ENCODE results near the gene GMFB.
"Not testable (repeated sequence)": the region's sequence is repeated elsewhere in the genome, so short reads cannot be mapped to it uniquely, and the experiment has no call there.

The GMFB gene

DNA sequence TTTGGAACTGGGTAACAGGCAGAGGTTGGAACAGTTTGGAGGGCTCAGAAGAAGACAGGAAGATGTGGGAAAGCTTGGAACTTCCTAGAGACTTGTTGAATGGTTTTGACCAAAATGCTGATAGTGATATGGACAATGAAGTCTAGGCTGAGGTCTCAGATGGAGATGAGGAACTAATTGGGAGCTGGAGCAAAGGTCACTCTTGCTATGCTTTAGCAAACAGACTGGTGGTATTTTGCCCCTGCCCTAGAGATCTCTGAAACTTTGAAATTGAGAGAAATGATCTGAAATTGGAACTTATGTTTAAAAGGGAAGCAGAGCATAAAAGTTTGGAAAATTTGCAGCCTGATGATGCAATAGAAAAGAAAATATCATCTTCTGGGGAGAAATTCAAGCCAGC lies 30.2 kb downstream of the GMFB start:
- not testable (repeated sequence) for DNase-seq (ENCODE audit: low read depth in 3 of 3)

DNA sequence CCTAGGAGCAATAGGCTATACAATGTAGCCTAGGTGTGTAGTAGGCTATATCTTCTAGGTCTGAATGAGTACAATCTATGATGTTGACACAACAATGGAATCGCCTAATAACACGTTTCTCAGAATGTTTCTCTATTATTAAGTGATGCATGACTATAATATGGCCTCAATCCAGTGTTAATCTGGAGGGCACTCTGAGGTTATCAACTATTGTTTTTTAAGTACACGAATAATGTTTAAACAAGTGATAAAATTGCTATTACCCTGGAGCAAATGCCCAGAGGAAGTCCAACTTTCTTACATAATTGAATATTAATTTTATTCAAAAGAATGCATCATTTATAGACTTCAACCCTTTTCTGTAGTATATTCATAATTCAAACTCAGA lies 31.2 kb downstream of the GMFB start:
- DNase-seq (ENCODE audit: low read depth in 3 of 3), result no peak

DNA sequence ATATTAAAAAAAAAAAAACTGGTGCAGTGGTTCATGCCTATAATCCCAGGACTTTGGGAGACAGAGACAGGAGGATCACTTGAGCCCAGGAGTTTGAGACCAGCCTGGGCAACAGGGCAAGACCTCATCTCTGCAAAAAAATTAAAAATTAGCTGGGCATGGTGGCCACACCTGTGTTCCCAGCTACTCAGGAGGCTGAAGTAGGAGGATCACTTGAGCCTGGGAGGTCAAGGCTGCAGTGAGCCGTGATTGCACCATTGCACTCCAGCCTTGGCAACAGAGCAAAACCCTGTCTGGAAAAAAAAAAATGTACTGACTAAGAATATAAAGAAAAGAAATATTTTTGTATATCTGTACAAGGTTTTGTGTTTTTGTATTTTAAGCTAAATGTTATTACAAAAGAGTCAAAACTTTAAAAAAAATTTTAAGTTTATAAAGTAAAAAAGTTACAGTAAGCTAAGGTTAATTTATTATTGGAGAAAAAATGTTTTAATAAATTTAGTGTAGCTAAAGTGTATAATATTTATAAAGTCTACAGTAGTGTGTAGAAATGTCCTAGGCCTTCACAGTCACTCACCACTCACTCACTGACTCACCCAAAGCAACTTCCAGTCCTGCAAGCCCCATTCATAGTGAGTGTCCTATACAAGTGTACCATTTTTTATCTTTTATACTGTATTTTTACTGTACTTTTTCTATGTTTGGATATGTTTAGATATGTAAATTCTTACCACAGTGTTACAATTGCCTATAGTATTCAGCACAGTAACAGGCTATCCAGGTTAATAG lies 31.8 kb downstream of the GMFB start:
- not testable (repeated sequence) for DNase-seq (ENCODE audit: low read depth in 3 of 3)

DNA sequence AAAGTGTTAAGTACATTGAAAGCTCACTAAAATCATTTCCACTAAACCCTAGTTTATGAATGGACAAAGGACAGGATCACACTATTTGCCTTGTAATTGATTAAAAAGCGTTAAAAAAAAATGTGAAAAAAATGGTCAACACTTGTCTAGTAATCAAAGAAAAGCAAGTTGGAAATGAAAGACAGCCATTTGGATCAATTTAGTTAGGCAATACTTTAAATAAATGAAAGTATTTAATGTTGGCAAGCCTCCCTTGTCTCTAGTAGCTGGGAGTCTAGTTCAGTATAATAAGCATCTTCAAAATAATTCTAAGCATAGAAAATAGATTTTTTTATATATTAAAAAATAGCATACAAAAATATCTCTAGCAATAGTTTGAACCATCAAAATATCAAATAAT lies 33.4 kb downstream of the GMFB start:
- DNase-seq (ENCODE audit: low read depth in 3 of 3), result no peak

GRCh38 chr14:54453990-54454389 lies 34.8 kb downstream of the GMFB start:
- not testable (repeated sequence) for DNase-seq (ENCODE audit: low read depth in 3 of 3)

DNA sequence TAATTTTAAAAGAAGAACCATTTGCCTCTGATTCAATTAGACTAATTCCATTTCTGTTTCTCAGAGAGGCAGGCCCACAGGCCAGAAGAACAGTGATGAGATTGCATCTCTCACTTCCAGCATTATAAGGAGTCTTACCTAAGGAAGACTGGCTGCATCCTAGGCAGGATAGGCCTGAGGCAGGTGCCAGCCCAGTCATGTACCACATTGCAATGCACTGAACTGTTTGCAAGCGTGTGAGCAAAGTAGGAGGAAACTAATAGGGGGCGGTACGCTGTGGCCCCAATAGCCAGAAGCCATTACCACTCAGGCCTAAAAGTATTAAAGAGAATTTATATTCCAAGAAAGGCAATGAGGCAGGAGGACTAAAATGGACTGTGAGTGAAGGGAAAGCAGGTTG lies 35.5 kb downstream of the GMFB start:
- DNase-seq (ENCODE audit: low read depth in 3 of 3), result no peak

GRCh38 chr14:54451961-54452360 lies 36.8 kb downstream of the GMFB start:
- DNase-seq (ENCODE audit: low read depth in 3 of 3), result no peak

DNA sequence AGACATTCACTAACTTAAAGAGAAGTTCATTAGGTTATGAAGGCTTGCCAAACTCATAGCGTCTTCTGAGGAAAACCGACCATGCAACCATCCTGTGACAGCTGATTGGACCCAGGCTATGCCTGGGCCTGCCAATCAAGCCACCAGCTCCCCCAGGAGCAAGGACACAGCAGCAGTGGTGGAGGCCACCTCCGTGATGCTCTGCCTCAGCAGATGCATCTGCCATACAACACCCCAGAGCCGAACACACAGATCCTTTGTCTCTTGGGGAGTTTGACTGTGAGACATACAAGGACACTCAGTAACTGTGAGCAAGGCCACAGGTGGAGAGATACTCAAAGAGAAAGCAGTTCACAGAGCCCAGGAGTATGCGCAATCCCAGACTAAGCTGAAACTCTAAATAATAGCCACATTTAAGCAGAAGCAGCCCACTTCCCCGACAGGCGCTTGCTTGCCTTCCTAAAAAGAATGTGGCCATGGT lies 37.6 kb downstream of the GMFB start:
- no peak for DNase-seq (ENCODE audit: low read depth in 3 of 3)

DNA sequence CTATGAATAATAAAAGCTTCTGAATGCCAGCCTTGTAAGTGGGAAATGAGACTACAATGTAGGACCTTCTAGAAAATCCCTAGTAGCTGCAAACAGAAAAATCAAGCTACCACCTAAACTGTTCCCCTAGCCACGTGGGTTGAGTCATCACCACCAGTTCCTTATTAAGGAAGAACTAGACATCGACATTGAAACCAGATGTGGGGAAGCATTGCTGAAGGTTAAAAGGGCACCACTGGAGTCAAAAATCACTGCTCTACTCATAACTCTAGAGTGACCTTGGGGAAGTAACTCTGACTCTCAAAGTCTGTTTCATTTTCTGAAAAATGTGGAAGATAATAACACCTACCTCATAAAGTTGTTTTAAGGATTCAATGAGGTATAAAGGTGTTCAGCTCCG lies 38.2 kb downstream of the GMFB start:
- DNase-seq (ENCODE audit: low read depth in 3 of 3), result no peak

DNA sequence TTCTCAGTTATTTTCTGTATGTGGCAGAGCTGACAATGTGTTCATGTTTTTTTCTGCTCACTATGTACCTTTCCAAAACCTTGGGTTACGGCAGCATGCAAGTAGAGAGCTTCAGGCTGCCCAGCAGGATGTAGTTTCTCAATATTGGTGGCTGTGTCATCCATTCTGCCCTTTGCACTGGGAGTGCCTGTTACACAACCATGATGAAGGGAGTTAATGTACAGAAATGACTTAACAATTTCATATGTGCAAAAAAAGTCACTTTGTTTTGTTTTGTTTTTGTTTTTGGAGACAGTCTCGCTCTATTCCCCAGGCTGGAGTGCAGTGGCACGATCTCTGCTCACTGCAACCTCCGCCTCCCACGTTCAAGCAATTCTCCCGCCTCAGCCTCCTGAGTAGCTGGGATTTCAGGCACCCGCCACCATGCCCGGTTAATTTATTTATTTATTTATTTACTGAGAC lies 41.5 kb downstream of the GMFB start:
- DNase-seq (ENCODE audit: low read depth in 3 of 3), result no peak

DNA sequence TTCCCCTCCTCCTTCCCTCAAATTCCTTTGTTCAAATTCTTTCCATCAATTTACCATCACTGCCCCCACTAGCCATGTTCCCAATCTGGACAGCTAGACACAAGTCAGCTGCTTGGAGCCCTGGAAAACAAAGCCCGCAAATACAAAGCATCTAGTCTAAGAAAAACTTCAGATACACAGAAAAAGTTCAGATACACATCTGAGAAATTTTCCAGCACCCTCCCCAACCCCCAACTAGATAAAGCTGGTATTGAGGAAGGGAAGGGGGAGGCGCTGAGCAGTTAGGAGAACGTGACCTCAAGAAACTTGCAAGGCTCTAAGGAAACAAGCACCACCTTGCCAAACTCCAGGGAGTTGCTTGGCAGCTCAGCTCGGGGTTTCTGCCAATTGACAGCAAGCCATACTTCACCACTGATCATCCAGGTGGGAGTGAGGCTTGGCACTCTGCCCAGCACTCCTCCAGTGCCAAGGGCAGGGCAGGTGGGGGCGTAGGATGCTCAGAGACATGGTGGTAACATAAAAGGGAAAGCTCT lies 42.6 kb downstream of the GMFB start:
- no peak for DNase-seq (ENCODE audit: low read depth in 3 of 3)

GRCh38 chr14:54444681-54445080 lies 44.1 kb downstream of the GMFB start:
- no peak for DNase-seq (ENCODE audit: low read depth in 3 of 3)

DNA sequence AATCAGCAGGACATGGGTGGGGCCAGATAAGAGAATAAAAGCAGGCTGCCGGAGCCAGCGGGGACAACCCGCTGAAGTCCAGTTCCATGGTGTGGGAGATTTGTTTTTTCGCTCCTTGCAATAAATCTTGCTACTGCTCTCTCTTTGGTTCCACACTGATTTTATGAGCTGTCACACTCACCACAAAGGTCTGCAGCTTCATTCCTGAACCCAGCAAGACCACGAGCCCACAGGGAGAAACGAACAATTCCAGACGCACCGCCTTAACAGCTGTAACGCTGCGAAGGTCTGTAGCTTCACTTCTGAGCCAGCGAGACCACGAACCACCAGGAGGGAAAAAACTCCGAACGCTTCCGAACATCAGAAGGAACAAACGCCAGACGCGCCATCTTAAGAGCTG lies 44.8 kb downstream of the GMFB start:
- no peak for DNase-seq (ENCODE audit: low read depth in 3 of 3)

DNA sequence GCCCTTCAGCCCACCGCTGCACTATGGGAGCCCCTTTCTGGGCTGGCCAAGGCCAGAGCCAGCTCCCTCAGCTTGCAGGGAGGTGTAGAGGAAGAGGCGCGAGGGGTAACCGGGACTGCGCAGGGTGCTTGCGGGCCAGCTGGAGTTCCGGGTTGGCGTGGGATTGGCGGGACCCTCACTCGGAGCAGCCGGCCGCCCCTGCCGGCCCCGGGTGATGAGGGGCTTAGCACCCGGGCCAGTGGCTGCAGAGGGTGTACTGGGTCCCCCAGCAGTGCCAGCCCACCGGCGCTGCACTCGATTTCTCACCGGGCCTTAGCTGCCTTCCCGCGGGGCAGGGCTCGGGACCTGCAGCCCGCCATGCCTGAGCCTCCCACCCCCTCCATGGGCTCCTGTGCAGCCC lies 45.8 kb downstream of the GMFB start:
- not testable (repeated sequence) for DNase-seq (ENCODE audit: low read depth in 3 of 3)

DNA sequence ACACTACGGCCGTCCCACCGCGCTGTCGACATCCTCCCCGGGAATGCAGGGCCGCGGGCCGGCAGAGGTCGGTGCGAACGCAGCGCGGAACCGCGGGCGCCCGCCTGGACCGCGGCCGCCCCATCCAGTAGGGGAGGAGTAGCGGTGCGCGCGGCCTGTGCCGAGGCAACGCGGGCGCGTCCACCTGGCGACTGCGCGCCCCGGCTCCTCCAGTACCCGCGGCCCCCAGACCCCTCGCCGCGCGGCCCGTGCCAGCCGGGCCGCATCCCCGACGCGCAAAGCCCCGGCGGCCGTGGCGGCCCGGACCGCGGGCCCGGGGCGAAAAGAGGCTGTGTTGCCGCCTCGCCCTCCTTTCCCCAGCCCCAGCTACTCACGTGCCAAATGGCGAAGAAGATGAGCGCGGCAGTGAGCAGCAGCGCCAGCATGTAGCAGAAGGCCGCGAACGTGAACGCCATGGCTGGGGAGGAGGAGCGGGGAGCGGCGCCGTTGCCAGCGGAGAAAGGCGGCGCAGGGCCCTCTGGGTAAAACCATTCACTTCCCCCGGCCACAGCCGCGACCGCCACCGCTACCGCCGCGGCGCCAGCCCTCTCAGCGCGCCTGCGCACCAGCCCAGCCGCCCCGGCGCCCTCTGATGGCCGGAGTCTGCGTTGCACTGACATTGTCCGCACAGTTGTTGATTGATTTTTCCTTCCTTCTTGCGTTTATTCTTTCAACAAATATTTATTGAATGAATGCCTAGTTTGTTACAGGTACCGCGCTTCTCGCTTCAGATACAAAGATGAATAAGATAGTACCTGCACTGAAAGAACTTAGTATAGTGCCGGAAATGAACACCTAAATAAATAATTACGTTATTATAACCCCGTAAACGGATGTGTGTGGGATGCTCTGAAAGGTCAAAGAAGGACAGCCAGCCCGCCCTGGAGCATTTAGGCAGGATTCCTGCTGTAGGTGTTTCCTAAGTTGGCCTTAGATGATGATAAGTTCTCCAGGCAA lies 47.6 kb downstream of the GMFB start, which contains the start of gene CNIH1:
TSS of gene CNIH1 (minus strand) at position 502 of the 996 bp plus-strand sequence. CDS start at position 455, 47 bp downstream.
- DNase-seq (ENCODE audit: low read depth in 3 of 3), result peak; percentile 81 to 87 (median 86)

DNA sequence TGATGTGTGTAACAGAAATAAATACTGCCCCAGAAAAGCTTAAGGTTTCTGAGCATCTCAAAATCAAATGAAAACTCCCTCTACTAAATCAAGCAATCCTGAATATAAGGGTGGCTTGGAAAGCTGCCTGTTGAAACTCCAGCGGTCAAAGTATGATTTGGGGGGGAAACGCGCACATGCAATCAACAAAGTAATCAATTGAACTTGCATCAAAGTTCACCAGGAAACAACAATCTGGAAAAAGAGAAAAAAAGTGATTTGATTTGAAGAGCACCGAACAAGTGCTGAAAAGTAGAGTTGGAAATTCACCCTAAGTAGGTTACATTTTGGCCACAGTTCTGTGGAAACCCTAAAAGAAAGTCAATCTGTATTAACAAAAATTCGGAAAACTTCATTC lies 48.3 kb downstream of the GMFB start:
- no peak for DNase-seq (ENCODE audit: low read depth in 3 of 3)

GRCh38 chr14:54440037-54440436 lies 48.7 kb downstream of the GMFB start:
- no peak for DNase-seq (ENCODE audit: low read depth in 3 of 3)

DNA sequence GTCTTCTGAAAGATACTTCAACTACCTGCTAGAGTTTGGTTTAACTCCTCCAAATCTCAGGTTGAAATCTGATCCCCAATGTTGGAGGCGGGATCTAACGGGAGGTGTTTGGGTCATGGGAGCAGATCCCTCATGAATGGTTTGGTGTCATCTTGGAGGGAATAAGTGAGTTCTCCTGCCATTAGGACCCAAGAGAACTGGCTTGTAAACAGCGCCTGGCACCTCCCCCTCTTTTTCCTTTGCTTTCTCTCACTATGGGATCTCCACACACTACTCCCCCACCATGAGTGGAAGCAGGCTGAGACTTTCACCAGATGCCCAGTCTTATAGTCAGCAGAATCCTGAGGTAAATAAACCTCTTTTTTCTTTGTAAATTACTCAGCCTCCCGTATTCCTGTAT lies 50.1 kb downstream of the GMFB start:
- DNase-seq (ENCODE audit: low read depth in 3 of 3), result no peak

DNA sequence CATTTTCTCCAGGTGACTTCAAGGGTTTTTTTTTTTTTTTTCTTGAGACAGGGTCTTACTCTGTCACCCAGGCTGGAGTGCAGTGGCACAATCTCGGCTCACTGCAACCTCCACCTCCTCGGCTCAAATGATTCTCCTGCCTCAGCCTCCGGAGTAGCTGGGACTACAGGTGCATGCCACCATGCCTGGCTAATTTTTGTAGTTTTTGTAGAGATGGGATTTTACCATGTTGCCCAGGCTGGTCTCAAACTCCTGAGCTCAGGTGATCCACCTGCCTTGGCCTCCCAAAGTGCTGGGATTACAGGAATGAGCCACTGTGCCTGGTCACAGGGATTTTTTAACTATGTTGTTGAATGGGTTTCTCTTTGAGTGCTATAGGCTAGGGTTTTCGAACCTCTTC lies 50.8 kb downstream of the GMFB start:
- DNase-seq (ENCODE audit: low read depth in 3 of 3), result not testable (repeated sequence)

DNA sequence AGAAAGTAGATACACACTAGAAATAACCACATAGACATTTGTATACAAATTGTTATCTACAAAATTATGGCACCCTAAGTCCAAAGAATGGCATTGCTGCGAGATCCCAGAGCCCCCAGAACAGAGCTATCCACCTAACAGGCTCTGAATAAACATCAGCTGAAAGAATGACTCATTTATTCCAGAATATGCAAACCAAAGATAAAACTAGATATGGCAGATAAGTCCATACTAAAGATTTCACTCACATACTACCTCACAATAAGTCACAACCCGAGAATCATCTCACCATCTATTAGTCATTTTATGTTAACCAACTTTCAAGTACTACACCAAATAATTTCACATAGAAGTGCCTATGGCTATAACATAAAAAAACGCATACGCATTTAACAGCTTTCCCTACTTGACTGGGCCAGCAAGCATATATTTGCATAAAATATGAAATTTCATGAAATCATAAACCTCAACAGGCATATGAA lies 53.2 kb downstream of the GMFB start:
- no peak for DNase-seq (ENCODE audit: low read depth in 3 of 3)

- no peak for DNase-seq (ENCODE audit: low read depth in 3 of 3)
Observed at GRCh38 chr14:54428527-54428926, 60.3 kb downstream of the GMFB start.

- DNase-seq (ENCODE audit: low read depth in 3 of 3), result no peak
Observed at GRCh38 chr14:54427871-54428270, 60.9 kb downstream of the GMFB start.

Measured in stimulated activated CD4-positive, alpha-beta T cell treated with anti-CD3 and anti-CD28 coated beads, TNF-alpha, amount 100 ng/mL, for 48 hours (primary cell).